ENCODE results near the gene FARP1. TPM values are rescaled to one million over a fixed set of nuclear protein-coding genes. Genes with fewer than 3 reads are reported as not detected.

FARP1 gene
- total and polyA plus RNA-seq, 3 experiments from 2014 or later, result 0.16 to 0.27 (median 0.26) TPM

- Histone ChIP-seq H3K9me3 (ENCODE audit: low read length) (no peaks in the 10 kb centered on the region), H3K27me3 (ENCODE audit: insufficient read depth, low read length, poor library complexity, severe bottlenecking) (peaks cover 3% of the 10 kb centered on the region), H3K36me3 (ENCODE audit: insufficient read depth, low read length) (no peaks in the 10 kb centered on the region), H3K4me1 (ENCODE audit: insufficient read depth, low read length) (no peaks in the 10 kb centered on the region), H3K27ac (ENCODE audit: low read depth, low read length) (no peak overlapping the region), H3K4me3 (ENCODE audit: low read length) (no peak overlapping the region)
- Mint-ChIP-seq H3K4me1 (no peaks in the 10 kb centered on the region), H3K9me3 (no peaks in the 10 kb centered on the region), H3K27me3 (peaks cover 0 to 5% of the 10 kb centered on the region in 2 donors), H3K27ac (no peak overlapping the region), H3K4me3 (no peak overlapping the region), H3K36me3 (no peaks in the 10 kb centered on the region)
- ChIA-PET POLR2A (no interaction called here), CTCF (no interaction called here)
- DNase-seq, result no peak
These were observed 135.3 kb downstream of the FARP1 start for GRCh38 chr13:98278068-98278724.

- peak overlapping the region in 5 of 7 donors; percentile 40 to 69 (median 45) for H3K4me3 Mint-ChIP-seq
- Histone ChIP-seq H3K36me3 (ENCODE audit: insufficient read depth, low read length) (no peaks in the 10 kb centered on the region), H3K4me1 (ENCODE audit: insufficient read depth, low read length) (no peaks in the 10 kb centered on the region), H3K4me3 (ENCODE audit: low read length) (no peak overlapping the region), H3K9me3 (ENCODE audit: low read length) (no peaks in the 10 kb centered on the region), H3K27ac (ENCODE audit: low read depth, low read length) (no peak overlapping the region), H3K27me3 (ENCODE audit: insufficient read depth, low read length, poor library complexity, severe bottlenecking) (peaks cover 3% of the 10 kb centered on the region)
- ChIA-PET POLR2A (no interaction called here), CTCF (no interaction called here)
- H3K27me3 Mint-ChIP-seq, result peaks cover 0 to 5% of the 10 kb centered on the region in 2 donors
- no peaks in the 10 kb centered on the region for H3K4me1 Mint-ChIP-seq
- H3K9me3 Mint-ChIP-seq, result no peaks in the 10 kb centered on the region
- peak in 1 of 5 donors; percentile 3 for DNase-seq
- H3K36me3 Mint-ChIP-seq, result no peaks in the 10 kb centered on the region
- peak overlapping the region in 1 of 8 donors; percentile 35 for H3K27ac Mint-ChIP-seq
These were observed 136.7 kb downstream of the FARP1 start for GRCh38 chr13:98279473-98280175.

- Histone ChIP-seq H3K9me3 (ENCODE audit: low read length) (no peaks in the 10 kb centered on the region), H3K27ac (ENCODE audit: low read depth, low read length) (no peak overlapping the region), H3K4me1 (ENCODE audit: insufficient read depth, low read length) (no peaks in the 10 kb centered on the region), H3K27me3 (ENCODE audit: insufficient read depth, low read length, poor library complexity, severe bottlenecking) (peaks cover 3% of the 10 kb centered on the region), H3K36me3 (ENCODE audit: insufficient read depth, low read length) (no peaks in the 10 kb centered on the region), H3K4me3 (ENCODE audit: low read length) (no peak overlapping the region)
- Mint-ChIP-seq H3K27me3 (peaks cover 0 to 5% of the 10 kb centered on the region in 2 donors), H3K27ac (peak overlapping the region in 1 of 8 donors; percentile 65), H3K9me3 (no peaks in the 10 kb centered on the region), H3K36me3 (no peaks in the 10 kb centered on the region), H3K4me3 (peak overlapping the region in 3 of 7 donors; percentile 41 to 69 (median 45)), H3K4me1 (no peaks in the 10 kb centered on the region)
- DNase-seq, result no peak
- ChIA-PET POLR2A (no interaction called here), CTCF (no interaction called here)
These were observed 137.2 kb downstream of the FARP1 start for GRCh38 chr13:98280176-98280510.

- Histone ChIP-seq H3K9me3 (ENCODE audit: low read length) (no peaks in the 10 kb centered on the region), H3K4me3 (ENCODE audit: low read length) (no peak overlapping the region), H3K36me3 (ENCODE audit: insufficient read depth, low read length) (no peaks in the 10 kb centered on the region), H3K4me1 (ENCODE audit: insufficient read depth, low read length) (no peaks in the 10 kb centered on the region), H3K27me3 (ENCODE audit: insufficient read depth, low read length, poor library complexity, severe bottlenecking) (peaks cover 3% of the 10 kb centered on the region), H3K27ac (ENCODE audit: low read depth, low read length) (no peak overlapping the region)
- no peaks in the 10 kb centered on the region for H3K36me3 Mint-ChIP-seq
- no peaks in the 10 kb centered on the region for H3K4me1 Mint-ChIP-seq
- no peak overlapping the region for H3K27ac Mint-ChIP-seq
- POLR2A ChIA-PET, result no interaction called here
- no peak for DNase-seq
- no peak overlapping the region for H3K4me3 Mint-ChIP-seq
- CTCF ChIA-PET, result no interaction called here
- H3K9me3 Mint-ChIP-seq, result no peaks in the 10 kb centered on the region
- peaks cover 8 to 9% of the 10 kb centered on the region in 2 donors for H3K27me3 Mint-ChIP-seq
These were observed 141.8 kb downstream of the FARP1 start for GRCh38 chr13:98284679-98285078.

DNA sequence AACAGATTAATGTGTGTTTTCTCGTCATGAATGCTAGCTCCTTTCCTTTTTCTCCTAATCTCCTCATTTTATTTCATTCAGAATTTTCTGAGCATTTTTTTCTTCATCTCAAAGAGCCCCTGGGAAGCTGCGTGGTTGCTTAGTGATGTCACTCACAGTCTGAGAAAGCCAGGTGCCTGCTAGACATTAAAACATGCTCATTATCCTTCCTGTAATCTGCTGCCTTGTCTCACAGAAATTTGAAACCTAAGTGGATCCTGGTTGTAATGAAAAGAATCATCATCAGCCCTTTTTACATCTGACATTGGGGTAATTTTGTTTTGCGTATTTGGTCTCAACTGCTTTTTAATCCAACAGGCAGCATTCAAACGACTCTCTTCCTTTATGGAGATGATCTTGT, 142.4 kb downstream of the FARP1 start:
- H3K4me3 Mint-ChIP-seq, result no peak overlapping the region
- Histone ChIP-seq H3K27me3 (ENCODE audit: insufficient read depth, low read length, poor library complexity, severe bottlenecking) (no peaks in the 10 kb centered on the region), H3K27ac (ENCODE audit: low read depth, low read length) (no peak overlapping the region), H3K4me3 (ENCODE audit: low read length) (no peak overlapping the region), H3K36me3 (ENCODE audit: insufficient read depth, low read length) (no peaks in the 10 kb centered on the region), H3K9me3 (ENCODE audit: low read length) (no peaks in the 10 kb centered on the region), H3K4me1 (ENCODE audit: insufficient read depth, low read length) (no peaks in the 10 kb centered on the region)
- peaks cover 8 to 14% of the 10 kb centered on the region in 2 donors for H3K27me3 Mint-ChIP-seq
- no peaks in the 10 kb centered on the region for H3K36me3 Mint-ChIP-seq
- H3K9me3 Mint-ChIP-seq, result no peaks in the 10 kb centered on the region
- no peak for DNase-seq
- no peaks in the 10 kb centered on the region for H3K4me1 Mint-ChIP-seq
- ChIA-PET CTCF (no interaction called here), POLR2A (no interaction called here)
- no peak overlapping the region for H3K27ac Mint-ChIP-seq

DNA sequence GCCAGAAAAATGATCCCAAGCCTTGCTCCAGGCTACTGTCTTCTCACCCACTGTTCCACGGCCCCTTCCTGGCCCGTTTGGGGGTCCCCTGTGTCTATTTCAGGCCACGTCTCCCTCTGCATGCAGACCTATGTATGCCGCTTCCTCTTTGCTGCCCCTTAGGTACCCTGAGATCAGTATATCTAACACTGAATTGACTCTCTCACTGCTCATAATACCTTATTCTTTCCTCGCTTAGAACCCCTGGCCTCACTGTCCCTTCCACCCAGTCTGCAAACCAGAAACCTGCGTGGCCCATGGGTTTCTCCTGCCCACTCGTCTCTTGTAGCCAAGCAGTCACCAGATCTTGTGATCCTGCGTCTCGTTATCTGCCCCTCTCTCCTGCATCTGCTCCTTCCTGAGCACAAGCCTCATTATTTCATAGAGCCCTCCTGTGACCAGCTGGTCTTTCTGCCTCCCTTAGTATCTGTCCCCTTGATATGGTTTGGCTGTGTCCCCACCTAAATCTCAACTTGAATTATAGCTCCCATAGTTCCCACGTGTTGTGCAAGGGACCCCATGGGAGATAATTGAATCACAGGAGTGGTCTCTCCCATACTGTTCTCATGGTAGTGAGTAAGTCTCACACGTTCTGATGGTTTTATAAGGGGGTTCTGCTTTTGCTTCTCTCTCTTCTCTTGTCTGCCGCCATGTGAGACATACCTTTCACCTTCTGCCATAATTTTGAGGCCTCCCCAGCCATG, 143.1 kb downstream of the FARP1 start:
- H3K27ac Mint-ChIP-seq, result no peak overlapping the region
- POLR2A ChIA-PET, result no interaction called here

GRCh38 chr13:98286799-98287198, 143.9 kb downstream of the FARP1 start:
- H3K4me3 Mint-ChIP-seq, result no peak overlapping the region
- H3K4me1 Mint-ChIP-seq, result no peaks in the 10 kb centered on the region
- ChIA-PET POLR2A (no interaction called here), CTCF (no interaction called here)
- H3K27ac Mint-ChIP-seq, result no peak overlapping the region
- no peak overlapping the region for H3K4me3 ChIP-seq (ENCODE audit: low read length)
- H3K27ac ChIP-seq (ENCODE audit: low read depth, low read length), result no peak overlapping the region
- no peak for DNase-seq
- no peaks in the 10 kb centered on the region for H3K27me3 ChIP-seq (ENCODE audit: insufficient read depth, low read length, poor library complexity, severe bottlenecking)
- peaks cover 12 to 14% of the 10 kb centered on the region in 2 donors for H3K27me3 Mint-ChIP-seq
- no peaks in the 10 kb centered on the region for H3K36me3 Mint-ChIP-seq
- no peaks in the 10 kb centered on the region for H3K9me3 Mint-ChIP-seq
- no peaks in the 10 kb centered on the region for H3K36me3 ChIP-seq (ENCODE audit: insufficient read depth, low read length)
- no peaks in the 10 kb centered on the region for H3K9me3 ChIP-seq (ENCODE audit: low read length)
- H3K4me1 ChIP-seq (ENCODE audit: insufficient read depth, low read length), result no peaks in the 10 kb centered on the region

More for the DNA sequence above, 143.1 kb downstream of the FARP1 start:
- Histone ChIP-seq H3K9me3 (ENCODE audit: low read length) (no peaks in the 10 kb centered on the region), H3K27ac (ENCODE audit: low read depth, low read length) (no peak overlapping the region), H3K27me3 (ENCODE audit: insufficient read depth, low read length, poor library complexity, severe bottlenecking) (no peaks in the 10 kb centered on the region), H3K4me1 (ENCODE audit: insufficient read depth, low read length) (no peaks in the 10 kb centered on the region), H3K36me3 (ENCODE audit: insufficient read depth, low read length) (no peaks in the 10 kb centered on the region), H3K4me3 (ENCODE audit: low read length) (no peak overlapping the region)
- CTCF ChIA-PET, result no interaction called here
- no peak for DNase-seq
- H3K27me3 Mint-ChIP-seq, result peaks cover 12 to 14% of the 10 kb centered on the region in 2 donors
- no peaks in the 10 kb centered on the region for H3K36me3 Mint-ChIP-seq
- no peaks in the 10 kb centered on the region for H3K4me1 Mint-ChIP-seq
- no peaks in the 10 kb centered on the region for H3K9me3 Mint-ChIP-seq
- H3K4me3 Mint-ChIP-seq, result no peak overlapping the region

- ChIA-PET POLR2A (no interaction called here), CTCF (no interaction called here)
- H3K27me3 Mint-ChIP-seq, result peaks cover 12 to 14% of the 10 kb centered on the region in 2 donors
These were observed 145.3 kb downstream of the FARP1 start for GRCh38 chr13:98288211-98288610.

More at GRCh38 chr13:98288211-98288610, 145.3 kb downstream of the FARP1 start:
- Mint-ChIP-seq H3K27ac (no peak overlapping the region), H3K4me3 (no peak overlapping the region), H3K36me3 (no peaks in the 10 kb centered on the region), H3K9me3 (no peaks in the 10 kb centered on the region), H3K4me1 (no peaks in the 10 kb centered on the region)
- Histone ChIP-seq H3K36me3 (ENCODE audit: insufficient read depth, low read length) (no peaks in the 10 kb centered on the region), H3K27me3 (ENCODE audit: insufficient read depth, low read length, poor library complexity, severe bottlenecking) (no peaks in the 10 kb centered on the region), H3K4me3 (ENCODE audit: low read length) (no peak overlapping the region), H3K27ac (ENCODE audit: low read depth, low read length) (no peak overlapping the region), H3K9me3 (ENCODE audit: low read length) (no peaks in the 10 kb centered on the region), H3K4me1 (ENCODE audit: insufficient read depth, low read length) (no peaks in the 10 kb centered on the region)
- no peak for DNase-seq

Data from CD8-positive, alpha-beta memory T cell (primary cell).